ENCODE data around the gene TGFBI.

TGFBI gene

GRCh38 chr5:135993880-135994636 is 34.7 kb upstream of the TGFBI start:
- DNase-seq (ENCODE audit: low read depth): no peak
- no peak overlapping the region for H3K4me3 ChIP-seq (ENCODE audit: low read length)
- TF ChIP-seq CTCF (conservative IDR thresholded peaks at IDR 0.05; ENCODE audit: low read depth, low read length): no peak

GRCh38 chr5:135995976-135996375 is 32.8 kb upstream of the TGFBI start:
- no peak for TF ChIP-seq CTCF (conservative IDR thresholded peaks at IDR 0.05; ENCODE audit: low read depth, low read length)
- DNase-seq (ENCODE audit: low read depth): no peak
- H3K4me3 ChIP-seq (ENCODE audit: low read length): no peak overlapping the region

GRCh38 chr5:135996611-135997010 is 32.2 kb upstream of the TGFBI start:
- TF ChIP-seq CTCF (conservative IDR thresholded peaks at IDR 0.05; ENCODE audit: low read depth, low read length): no peak
- no peak overlapping the region for H3K4me3 ChIP-seq (ENCODE audit: low read length)
- no peak for DNase-seq (ENCODE audit: low read depth)

DNA sequence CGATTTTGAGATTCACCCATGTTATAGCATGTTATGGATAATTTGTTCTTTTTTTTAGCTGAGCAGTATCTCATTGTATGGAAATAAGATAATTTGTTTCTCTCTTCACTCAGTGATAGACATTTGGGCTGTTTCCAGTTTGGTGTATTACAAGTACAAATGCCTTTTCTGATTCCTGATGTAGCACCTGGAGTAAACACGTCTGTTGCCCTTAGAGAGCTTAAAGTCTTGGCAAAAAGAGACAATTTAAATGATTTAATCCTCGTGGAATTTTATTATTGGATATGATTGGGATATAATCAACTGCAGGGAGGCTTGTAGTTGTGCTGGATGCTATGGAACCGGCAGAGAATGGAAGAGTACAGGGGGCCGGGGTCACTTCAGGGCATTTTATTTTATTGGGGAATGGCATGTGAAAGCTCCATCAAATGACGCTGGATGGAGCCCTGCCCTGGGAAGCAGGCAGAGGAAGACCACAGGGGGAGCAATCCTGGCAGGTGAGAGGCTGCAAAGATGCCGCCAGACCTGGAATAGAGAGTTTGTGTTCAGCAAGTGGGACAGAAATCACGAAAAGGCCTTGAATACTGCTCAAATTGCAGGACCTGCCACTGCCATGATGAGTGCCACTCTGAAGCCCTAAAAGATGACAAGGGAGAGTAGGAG is 31.0 kb upstream of the TGFBI start:
- no peak for DNase-seq (ENCODE audit: low read depth)
- TF ChIP-seq CTCF (conservative IDR thresholded peaks at IDR 0.05; ENCODE audit: low read depth, low read length): no peak
- H3K4me3 ChIP-seq (ENCODE audit: low read length): no peak overlapping the region

- no peak for DNase-seq (ENCODE audit: low read depth)
- no peak overlapping the region for H3K4me3 ChIP-seq (ENCODE audit: low read length)
Observed at GRCh38 chr5:135998889-135999288, 29.9 kb upstream of the TGFBI start.

DNA sequence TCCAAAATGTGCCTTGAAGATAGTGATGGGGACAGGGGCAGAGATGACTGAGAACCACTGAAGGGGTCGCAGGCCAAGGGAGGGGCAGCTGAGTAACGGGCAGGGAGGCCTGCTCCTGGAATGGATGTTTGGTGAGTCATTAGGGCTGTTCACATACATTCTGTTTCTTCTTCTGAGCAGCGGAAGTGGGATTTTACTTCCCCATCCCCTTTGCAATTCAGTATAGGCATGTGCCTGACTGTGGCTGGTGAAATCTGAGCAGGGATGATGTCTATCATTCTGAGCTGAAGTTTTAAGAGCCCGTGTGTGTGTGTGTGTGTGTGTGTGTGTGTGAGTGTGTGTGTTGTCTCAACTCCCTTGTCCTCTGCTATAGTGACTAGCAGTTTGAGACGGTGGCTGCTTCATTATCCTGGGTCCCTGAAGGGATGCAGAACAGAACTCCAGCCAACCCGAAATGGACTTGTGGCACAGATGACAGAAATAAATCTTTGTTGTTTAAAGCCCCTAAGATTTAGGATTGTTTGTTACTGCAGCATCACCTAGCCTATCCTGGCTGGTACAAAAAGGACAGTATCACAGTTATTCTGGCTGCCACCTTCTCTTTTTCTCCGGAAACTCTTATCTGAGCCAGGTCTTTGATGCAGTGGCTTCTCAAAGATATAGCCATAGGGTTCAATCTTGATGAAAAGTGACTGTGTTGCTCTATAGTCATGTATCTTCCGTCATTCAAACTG is 29.2 kb upstream of the TGFBI start:
- TF ChIP-seq CTCF (conservative IDR thresholded peaks at IDR 0.05; ENCODE audit: low read depth, low read length): no peak
- H3K4me3 ChIP-seq (ENCODE audit: low read length): no peak overlapping the region
- peak; percentile 64 for DNase-seq (ENCODE audit: low read depth)

More at GRCh38 chr5:135998889-135999288, 29.9 kb upstream of the TGFBI start:
- no peak for TF ChIP-seq CTCF (conservative IDR thresholded peaks at IDR 0.05; ENCODE audit: low read depth, low read length)
